ENCODE results near the gene TRRAP.
A peak's percentile ranks its signal among the peaks of the same experiment; 100 is the strongest.
"Not testable (repeated sequence)": the region's sequence is repeated elsewhere in the genome, so short reads cannot be mapped to it uniquely, and the experiment has no call there.

Gene TRRAP

DNA sequence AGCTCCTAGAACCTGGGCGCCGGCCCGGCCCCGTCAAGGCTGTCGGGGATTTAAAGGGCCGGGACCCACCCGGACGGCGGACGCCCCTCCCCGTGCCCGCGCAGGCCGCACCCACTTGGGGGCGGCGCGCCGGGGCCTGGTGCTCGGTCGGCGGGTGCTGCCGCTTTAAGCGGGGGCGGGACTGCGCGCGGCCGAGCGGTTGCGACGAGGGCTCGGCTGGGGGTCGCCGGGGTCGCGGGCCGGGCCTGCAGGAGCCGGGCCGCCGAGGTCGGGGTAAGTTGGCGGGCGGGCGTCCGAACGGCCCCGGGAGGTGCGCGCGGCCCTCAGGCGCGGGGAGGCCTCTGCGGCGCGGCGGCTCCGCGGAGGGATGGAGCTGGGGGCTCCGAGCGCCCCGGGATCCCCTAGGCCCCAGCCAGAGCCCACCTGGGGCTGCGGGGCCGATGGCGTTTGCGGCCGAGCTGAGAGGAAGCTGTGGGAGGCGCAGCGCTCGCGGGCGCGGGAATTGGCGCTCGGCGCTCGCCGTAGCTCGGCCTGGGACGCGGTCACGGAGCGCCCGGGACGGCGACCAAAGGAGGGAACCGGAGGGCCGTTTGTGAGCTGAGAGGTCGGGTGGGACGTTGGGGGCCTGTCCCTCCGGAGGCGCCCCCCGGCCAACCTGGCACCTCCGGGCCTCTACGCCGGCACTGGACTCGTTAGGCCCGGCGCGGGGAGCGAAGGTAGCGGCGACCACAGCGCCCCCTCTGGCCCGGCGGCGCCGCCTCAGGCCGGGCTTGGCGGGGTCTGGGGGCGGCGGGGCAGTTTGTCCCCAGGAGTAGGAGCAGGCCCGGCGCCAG, at the start of gene TRRAP:
Gene TRRAP, plus strand, starts transcription at position 168 of the 833 bp plus-strand sequence. CDS start 2,619 bp downstream, outside the sequence.
- DNase-seq (ENCODE audit: low spot score): peak; percentile 94

GRCh38 chr7:98830972-98831548, 47.3 kb upstream of the TRRAP start:
- no peak for DNase-seq (ENCODE audit: low spot score)

GRCh38 chr7:98831641-98832221, 46.6 kb upstream of the TRRAP start:
- DNase-seq (ENCODE audit: low spot score): no peak

DNA sequence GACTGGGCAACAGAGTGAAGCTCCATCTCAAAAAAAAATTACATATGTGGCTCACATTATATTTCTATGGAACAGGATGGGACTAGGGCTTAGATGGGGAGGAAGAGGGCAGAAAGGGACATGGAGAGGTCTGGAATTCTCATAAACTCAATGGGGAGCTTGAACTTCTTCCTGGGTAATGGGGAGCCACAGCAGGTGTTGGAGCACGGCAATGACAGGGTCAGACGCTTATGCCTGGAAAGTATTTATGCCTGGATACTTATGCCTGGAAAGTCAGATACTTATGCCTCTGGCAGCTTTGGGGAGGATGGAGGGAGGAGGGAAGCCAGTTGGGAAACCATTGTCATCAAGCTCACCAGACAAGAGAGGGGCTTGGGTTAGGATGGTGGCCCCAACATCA, 45.3 kb upstream of the TRRAP start:
- DNase-seq (ENCODE audit: low spot score): no peak

DNA sequence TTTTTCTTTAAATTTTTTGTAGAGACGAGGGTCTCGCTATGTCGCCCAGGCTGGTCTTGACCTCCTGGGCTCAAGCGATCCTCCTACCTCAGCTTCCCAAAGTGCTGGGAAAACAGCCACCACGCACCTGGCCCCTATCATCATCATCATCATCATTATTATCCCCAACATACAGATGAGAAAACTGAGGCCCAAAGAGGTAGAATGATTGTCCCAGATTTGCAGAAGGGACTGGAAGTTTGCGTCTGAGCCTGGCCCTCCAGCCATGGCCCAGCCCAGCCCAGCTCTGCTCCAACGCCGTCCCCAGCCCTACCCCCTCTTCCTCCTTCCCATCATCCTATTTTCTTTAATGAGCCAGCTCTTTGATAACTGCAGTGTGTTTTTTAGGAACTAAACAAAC, 43.4 kb upstream of the TRRAP start:
- no peak for DNase-seq (ENCODE audit: low spot score)

DNA sequence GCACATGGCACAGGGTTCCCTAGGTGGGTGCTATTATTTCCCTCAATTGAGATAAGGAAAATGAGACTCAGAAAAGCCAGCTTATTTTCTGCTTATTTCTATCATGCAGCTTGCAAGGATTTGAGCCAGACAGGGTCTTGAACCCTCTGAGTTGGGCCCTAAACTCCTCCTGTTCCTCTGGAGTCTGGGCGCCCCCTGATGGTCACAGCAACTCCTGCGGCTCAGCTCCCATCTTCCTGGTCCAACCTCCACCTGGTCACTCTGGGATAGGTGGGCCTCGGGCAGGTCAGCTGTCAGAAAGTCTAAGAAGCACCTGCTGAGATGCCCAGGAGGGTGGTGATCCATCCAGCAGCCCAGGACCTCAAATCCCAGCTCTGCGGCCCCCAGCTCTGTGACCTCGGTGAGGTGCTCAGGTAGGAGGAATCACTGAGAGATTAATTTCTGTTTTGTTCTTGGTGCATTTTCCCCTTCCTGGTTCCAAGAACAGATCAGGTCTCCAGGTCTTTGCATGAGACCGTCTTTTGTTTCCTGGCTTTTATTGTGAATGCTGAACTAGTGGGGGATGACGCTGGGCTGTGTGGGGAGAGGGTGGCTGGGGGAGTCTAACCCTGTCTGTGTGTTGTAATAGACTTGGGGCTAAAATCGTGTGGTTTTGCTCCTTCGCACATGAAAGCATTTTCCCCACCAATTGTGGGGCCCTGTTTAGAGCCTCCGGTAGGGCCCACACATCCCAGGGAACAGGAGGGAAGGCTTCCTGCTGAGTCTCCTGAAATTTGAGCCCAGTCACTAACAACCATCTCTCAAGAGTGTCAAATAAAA, 41.3 kb upstream of the TRRAP start:
- peak; percentile 80 for DNase-seq (ENCODE audit: low spot score)

GRCh38 chr7:98837630-98837972, 40.7 kb upstream of the TRRAP start:
- no peak for DNase-seq (ENCODE audit: low spot score)

GRCh38 chr7:98840096-98840495, 38.2 kb upstream of the TRRAP start:
- DNase-seq (ENCODE audit: low spot score): no peak

GRCh38 chr7:98840722-98841121, 37.6 kb upstream of the TRRAP start:
- no peak for DNase-seq (ENCODE audit: low spot score)

GRCh38 chr7:98841179-98841997, 36.9 kb upstream of the TRRAP start:
- peak; percentile 84 for DNase-seq (ENCODE audit: low spot score)

GRCh38 chr7:98842552-98842951, 35.8 kb upstream of the TRRAP start:
- DNase-seq (ENCODE audit: low spot score): not testable (repeated sequence)

DNA sequence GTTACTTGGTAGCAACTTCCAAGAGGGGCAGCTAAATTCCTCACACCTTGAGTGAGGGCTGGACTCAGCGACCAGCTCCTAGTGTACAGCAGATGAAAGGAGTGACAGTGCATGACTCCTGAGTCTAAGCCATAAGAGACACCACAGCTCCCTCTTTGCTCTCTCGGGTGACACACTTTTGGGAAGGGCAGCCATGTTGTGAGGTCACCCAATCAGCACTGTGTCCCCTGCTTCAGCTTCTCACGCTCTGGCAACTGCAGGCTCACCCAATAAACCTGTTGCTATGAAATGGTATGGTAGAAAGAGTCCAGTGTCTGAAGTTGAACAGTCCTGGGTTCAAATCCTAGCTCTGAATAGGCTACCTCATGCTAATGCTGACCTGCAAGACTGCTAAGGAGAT, 29.4 kb upstream of the TRRAP start:
- no peak for DNase-seq (ENCODE audit: low spot score)

DNA sequence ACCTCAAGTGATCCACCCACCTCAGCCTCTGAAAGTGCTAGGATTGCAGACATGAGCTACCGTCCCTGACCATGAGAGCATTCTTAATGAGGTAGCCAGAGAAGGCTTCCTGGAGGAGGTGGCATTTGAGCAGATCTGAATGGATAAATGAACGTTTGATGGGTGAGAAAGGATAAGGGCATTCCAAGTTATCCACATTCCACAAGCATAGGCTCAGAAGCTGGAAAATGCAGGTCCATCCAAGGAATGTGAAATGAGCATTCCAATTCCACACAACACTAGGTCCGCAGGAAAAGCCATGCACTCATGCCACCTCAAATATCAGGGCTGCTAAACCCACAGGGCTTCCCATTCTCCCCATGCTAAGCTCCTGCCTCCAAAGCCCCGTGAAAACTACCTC, 25.5 kb upstream of the TRRAP start:
- DNase-seq (ENCODE audit: low spot score): no peak

DNA sequence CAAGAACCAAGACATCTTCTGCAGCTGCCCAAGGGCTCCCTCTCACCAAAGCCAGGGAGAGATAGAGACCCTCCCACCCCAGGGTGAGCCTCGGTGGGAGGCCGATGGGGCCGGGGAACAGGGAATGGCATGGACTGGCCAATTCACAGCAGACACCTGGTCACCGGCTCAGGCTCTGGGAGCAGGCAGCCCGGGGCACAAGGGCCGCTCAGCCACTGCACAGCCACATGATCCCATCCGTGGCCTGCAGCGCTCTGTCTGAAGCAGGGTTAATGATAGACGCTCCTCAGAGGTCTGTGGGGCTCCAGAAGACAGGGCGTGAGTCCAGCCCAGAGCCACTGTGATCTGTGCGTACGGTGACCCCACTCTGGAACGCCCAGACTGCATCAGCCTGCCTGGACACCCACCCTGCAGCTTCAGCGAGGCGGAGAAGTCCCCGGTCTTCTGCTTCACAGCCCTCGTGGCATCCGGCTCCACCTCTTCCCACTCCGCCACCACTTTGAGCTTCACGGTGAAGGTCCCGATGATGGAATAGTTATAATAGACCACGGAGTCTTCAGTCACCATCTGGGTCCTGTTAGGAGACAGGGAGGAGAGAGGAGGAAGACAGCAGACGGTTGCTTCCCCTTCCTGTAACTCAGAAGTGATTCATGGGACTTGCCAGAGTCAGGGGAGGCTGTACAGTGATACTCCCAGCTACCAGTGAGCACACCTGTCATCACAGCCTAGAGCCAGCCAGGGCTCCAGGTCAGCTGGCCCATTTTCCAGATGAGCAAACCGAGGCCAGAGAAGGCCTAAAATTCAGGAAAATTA, 22.5 kb upstream of the TRRAP start:
- no peak for DNase-seq (ENCODE audit: low spot score)

DNA sequence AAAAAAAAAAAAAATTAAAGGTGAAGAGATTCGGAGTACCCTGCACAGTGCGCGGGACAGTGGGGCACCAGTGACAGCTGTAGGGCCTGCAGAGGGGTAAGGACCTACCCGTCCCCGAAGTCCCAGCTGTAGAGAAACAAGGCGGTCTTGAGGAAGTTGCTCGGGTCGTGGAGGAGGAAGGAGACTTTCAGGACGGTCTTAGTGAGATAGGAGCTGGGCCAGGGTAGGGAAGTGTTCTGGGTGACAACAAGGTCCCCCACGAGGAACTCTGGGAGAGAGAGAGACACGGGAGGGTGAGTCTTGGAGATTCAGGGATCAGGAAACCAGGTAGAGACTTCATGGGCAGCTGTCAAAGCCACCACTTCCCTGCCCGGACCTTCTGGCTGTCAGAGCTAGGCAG, 18.3 kb upstream of the TRRAP start:
- no peak for DNase-seq (ENCODE audit: low spot score)

- DNase-seq (ENCODE audit: low spot score): no peak
Measured at GRCh38 chr7:98862203-98862602, 16.1 kb upstream of the TRRAP start.

DNA sequence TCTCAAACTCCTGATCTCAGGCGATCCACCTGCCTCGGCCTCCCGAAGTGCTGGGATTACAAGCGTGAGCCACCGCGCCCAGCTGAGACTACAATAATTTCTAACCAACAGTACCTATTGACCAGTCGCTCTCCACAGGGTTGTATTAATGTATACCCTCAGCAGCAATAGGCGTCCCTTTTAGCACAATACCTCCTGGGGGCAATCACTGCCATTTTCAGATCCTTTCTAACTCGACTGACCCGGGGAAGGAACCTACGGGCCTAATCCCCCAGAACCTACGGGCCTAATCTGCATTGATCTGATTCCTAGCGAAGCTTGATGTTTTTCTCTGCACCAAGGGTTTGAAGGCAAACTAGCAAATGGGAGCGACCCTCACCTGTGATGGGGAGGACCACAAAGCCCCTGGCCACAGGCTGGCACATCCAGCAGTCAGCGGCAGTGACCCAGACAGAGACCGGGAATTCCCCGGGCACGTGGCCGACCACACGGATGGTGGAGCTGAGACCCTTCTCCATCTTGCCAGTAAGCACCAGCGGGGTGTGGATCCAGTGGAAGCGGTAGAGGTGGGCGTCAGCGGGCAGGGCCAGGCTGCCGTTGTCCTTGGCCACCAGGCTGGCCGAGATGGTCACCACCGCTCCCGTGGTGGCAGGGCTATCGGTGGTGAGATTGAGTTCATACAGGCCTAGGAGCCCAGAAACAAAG, 15.5 kb upstream of the TRRAP start:
- DNase-seq (ENCODE audit: low spot score): no peak

DNA sequence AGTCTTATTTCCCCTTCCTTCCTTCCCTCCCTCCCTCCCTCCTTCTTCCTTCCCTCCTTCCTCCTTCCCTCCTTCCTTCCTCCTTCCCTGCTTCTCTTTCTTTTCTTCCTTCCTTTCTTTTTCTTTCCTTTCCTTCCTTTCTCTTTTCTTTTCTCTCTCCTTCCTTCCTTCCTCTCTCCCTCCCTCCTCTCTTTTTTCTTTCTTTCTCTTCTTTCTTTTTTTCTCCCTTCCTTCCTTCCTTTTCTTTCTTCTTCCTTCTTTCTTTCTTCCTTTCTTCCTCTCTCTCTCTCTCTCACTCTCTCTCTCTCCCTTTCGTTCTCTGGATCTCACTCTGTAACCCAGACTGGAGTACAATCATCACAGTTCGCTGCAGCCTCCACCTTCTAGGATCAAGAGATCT, 14.7 kb upstream of the TRRAP start:
- DNase-seq (ENCODE audit: low spot score): no peak

GRCh38 chr7:98864731-98865453, 13.4 kb upstream of the TRRAP start:
- DNase-seq (ENCODE audit: low spot score): no peak

GRCh38 chr7:98866351-98866750, 12.0 kb upstream of the TRRAP start:
- DNase-seq (ENCODE audit: low spot score): no peak
